K562 (cell line): Measurements from ENCODE around the gene ZNF441. TPM values are rescaled to one million over a fixed set of nuclear protein-coding genes. Genes with fewer than 3 reads are reported as not detected.

Source experiments
- BRCA1 ChIP-seq, 2 experiments: fragments of 450-650 bp in 1 of 2; sonication (generic) in 1 of 2; formaldehyde crosslinking in 1 of 2; IDR thresholded peaks; 2 replicates each; pipeline versions ENCODE4 v1.5.0 to v1.6.1; 2017 to 2020; ENCODE audit warnings: mild to moderate bottlenecking in 1 of 2, missing genetic modification reagents in 1 of 2
- E4F1 ChIP-seq: fragments of 250-450 bp; sonication (Bioruptor Pico); IDR thresholded peaks from 2 replicates; pipeline ENCODE4 v1.5.0; 2021; ENCODE audit warnings: mild to moderate bottlenecking, borderline replicate concordance
- FOXJ2 ChIP-seq: fragments of 200-800 bp; sonication (Bioruptor generic); IDR thresholded peaks from 2 replicates; pipeline ENCODE4 v1.6.1; 2016; ENCODE audit warnings: missing genetic modification characterization, missing compliant biosample characterization
- HDAC6 ChIP-seq: IDR thresholded peaks from 2 replicates; pipeline ENCODE4 v1.6.1; 2012; ENCODE audit warnings: low read depth, mild to moderate bottlenecking, control low read depth, inconsistent platforms, low read length, moderate library complexity
- KLF1 ChIP-seq: fragments of 450-650 bp; IDR thresholded peaks from 2 replicates; pipeline ENCODE4 v1.6.1; 2016; ENCODE audit warnings: missing genetic modification characterization, missing compliant biosample characterization
- NR2C1 ChIP-seq, 2 experiments: fragments of 450-650 bp; IDR thresholded peaks; 2 replicates each; pipeline ENCODE4 v1.6.1; 2017; ENCODE audit warnings: mild to moderate bottlenecking in 2 of 2, antibody characterized with exemption in 1 of 2, inconsistent platforms in 1 of 2, missing compliant biosample characterization in 1 of 2, missing genetic modification characterization in 1 of 2
- RBM34 ChIP-seq: fragments of 200-400 bp; formaldehyde crosslinking; IDR thresholded peaks from 2 replicates; pipeline ENCODE4 v1.6.1; 2018; ENCODE audit warnings: low read length, borderline replicate concordance; ENCODE audit not compliant: insufficient read depth
- RFX5 ChIP-seq: IDR thresholded peaks from 2 replicates; pipeline ENCODE4 v1.6.1; 2011; ENCODE audit warnings: low read depth, mild to moderate bottlenecking, improper control_type of control experiment, low read length
- SFPQ ChIP-seq: fragments of 200-400 bp; formaldehyde crosslinking; IDR thresholded peaks from 2 replicates; pipeline ENCODE4 v1.6.1; 2017; ENCODE audit warnings: mild to moderate bottlenecking, low read depth, low read length, moderate library complexity
- TAF9B ChIP-seq: fragments of 450-650 bp; IDR thresholded peaks from 2 replicates; pipeline ENCODE4 v1.6.1; 2018; ENCODE audit warnings: mild to moderate bottlenecking; ENCODE audit not compliant: partially characterized antibody
- TCF7 ChIP-seq: sonication (generic); IDR thresholded peaks from 2 replicates; pipeline ENCODE4 v1.6.1; 2016; ENCODE audit warnings: antibody characterized with exemption, borderline replicate concordance
- ZNF318 ChIP-seq, 2 experiments: fragments of 450-650 bp; IDR thresholded peaks; 2 replicates each; pipeline ENCODE4 v1.6.1; 2016; ENCODE audit warnings: mild to moderate bottlenecking in 2 of 2, borderline replicate concordance in 1 of 2, low read depth in 1 of 2, moderate library complexity in 1 of 2
- polyA plus RNA-seq, 8 experiments: library from polyadenylated mRNA; depleted of rRNA in 4 of 8; stranded (reverse) in 5 of 8; unstranded in 3 of 8; fragments of >200 nt; fragmentation: Nextera tagmentation in 2 of 8; fragmentation: Illumina TruSeq in 1 of 8; extraction: Ambion mirVana in 2 of 8; extraction: Trizol in 1 of 8; gene quantifications; 2 replicates each; pipeline versions ENCODE4 v1.2.1 to v1.2.3, GENCODE V29; 2011 to 2014; ENCODE audit warnings: inconsistent platforms in 1 of 8, missing spikeins in 1 of 8
- total RNA-seq, 7 experiments: library from RNA; depleted of rRNA in 6 of 7; stranded (reverse); fragments of >200 nt in 6 of 7; fragmentation: Illumina TruSeq in 2 of 7; extraction: Trizol in 2 of 7; gene quantifications; 2 replicates each; pipeline versions ENCODE4 v1.2.1 to v1.2.3, GENCODE V29; 2011 to 2021; ENCODE audit warnings: low replicate concordance in 1 of 7

Gene ZNF441
- total and polyA plus RNA-seq, 9 of the 15 experiments (the other 6 are each of a cell fraction or from before 2014, with no cell fraction given), result 1.9 to 14.0 (median 7.8) TPM

GRCh38 chr19:11814029-11814699 is 47.4 kb downstream of the ZNF441 start, which contains the start of gene ZNF440 (continued):
- no peak for TF ChIP-seq KLF1 (tag)
- no peak for TF ChIP-seq RBM34
- no peak for TF ChIP-seq BRCA1 (IDR thresholded peaks at IDR 0.05)
- TF ChIP-seq BRCA1 (CRISPR knock-in tag; IDR thresholded peaks at IDR 0.05), result no peak
- peak; percentile 87 for TF ChIP-seq TAF9B
- TF ChIP-seq TCF7, result no peak
- TF ChIP-seq SFPQ, result no peak
- TF ChIP-seq FOXJ2 (tag), result no peak
- no peak for TF ChIP-seq HDAC6
- no peak for TF ChIP-seq RFX5
- no peak for TF ChIP-seq NR2C1 (IDR thresholded peaks at IDR 0.05)
- TF ChIP-seq NR2C1 (tag; IDR thresholded peaks at IDR 0.05), result no peak
- no peak for TF ChIP-seq ZNF318 (IDR thresholded peaks at IDR 0.05; ENCODE audit: borderline replicate concordance in 1 of 2, low read depth in 1 of 2)
- TF ChIP-seq E4F1 (CRISPR knock-in tag), result no peak
